ENCODE results near the gene FGA.

DNA sequence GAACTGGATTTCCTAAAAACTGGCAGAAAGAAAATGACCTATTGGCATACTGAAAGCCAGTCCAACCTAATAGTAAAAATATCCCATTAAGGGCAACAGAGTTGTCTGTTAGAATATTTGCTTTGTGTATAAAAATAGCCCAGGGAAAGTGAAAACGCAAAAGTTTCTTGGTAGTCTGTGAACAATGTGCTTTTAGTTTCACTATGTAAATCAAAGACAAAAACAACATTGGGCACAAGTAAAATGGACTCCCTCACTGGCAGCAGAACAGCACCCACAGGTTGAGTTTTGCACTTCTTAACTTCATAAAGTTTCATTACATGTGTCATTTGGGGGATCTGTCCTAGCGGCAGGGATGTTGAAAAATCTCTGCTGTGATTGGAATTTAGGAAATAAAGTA, 26.2 kb upstream of the FGA start:
- TF ChIP-seq HDGF (IDR thresholded peaks at IDR 0.05; ENCODE audit: borderline replicate concordance) (no peak), BHLHE40 (IDR thresholded peaks at IDR 0.05; ENCODE audit: borderline replicate concordance) (no peak), FOXM1 (IDR thresholded peaks at IDR 0.05; ENCODE audit: borderline replicate concordance) (no peak), SP1 (IDR thresholded peaks at IDR 0.05) (no peak), FOXK2 (IDR thresholded peaks at IDR 0.05) (no peak)

All from HEK293T (cell line).